Tibial artery (tissue), 4 donors: ENCODE measurements around the gene POLN.

ENCODE experiments used
- DNase-seq, 2 donors: peaks; one replicate each; pipeline ENCODE4 v3.0.0-alpha.2; 2019
- H3K27ac ChIP-seq, 2 donors: fragments of 200-600 bp; sonication (generic) in 1 of 2; 1 replicate in 1 of 2; 2 replicates in 1 of 2; pipeline ENCODE4 v1.5.1; 2018 to 2019; ENCODE audit warnings: mild to moderate bottlenecking in 1 of 2
- H3K27me3 ChIP-seq, 2 donors: fragments of 200-600 bp; sonication (generic) in 1 of 2; one replicate each; pipeline versions ENCODE4 v1.5.1 to v1.6.0; 2016 to 2019
- H3K36me3 ChIP-seq, 3 donors: fragments of 200-600 bp; sonication (generic) in 2 of 3; one replicate each; pipeline ENCODE4 v1.5.1; 2016 to 2019; ENCODE audit warnings: mild to moderate bottlenecking in 2 of 3
- H3K4me1 ChIP-seq, 4 donors: fragments of 200-600 bp; sonication (generic) in 2 of 4; 1 replicate in 3 of 4; 2 replicates in 1 of 4; pipeline ENCODE4 v1.5.1; 2016 to 2019
- H3K4me3 ChIP-seq, 2 donors: fragments of 200-600 bp; sonication (generic) in 1 of 2; 1 replicate in 1 of 2; 2 replicates in 1 of 2; pipeline ENCODE4 v1.5.1; 2018 to 2019; ENCODE audit warnings: mild to moderate bottlenecking in 2 of 2
- H3K9me3 ChIP-seq, 3 donors: fragments of 200-600 bp; sonication (generic) in 1 of 3; one replicate each; pipeline ENCODE4 v1.5.1; 2016 to 2019
- intact Hi-C: fragments of 100-400 bp; cut with DNase I; formaldehyde crosslinking; loops from one replicate; pipeline ENCODE4 v1.15.0; 2023; ENCODE audit warnings: low total_unique reads
- TF ChIP-seq, protein P1 (sequence below), 2 experiments: fragments of 200-600 bp in 1 of 2; fragments of 450-650 bp in 1 of 2; IDR thresholded peaks; one replicate each; pipeline ENCODE4 v1.5.1; 2017 to 2019; ENCODE audit warnings: antibody characterized with exemption in 2 of 2, mild to moderate bottlenecking in 1 of 2, moderate library complexity in 1 of 2

POLN gene

DNA sequence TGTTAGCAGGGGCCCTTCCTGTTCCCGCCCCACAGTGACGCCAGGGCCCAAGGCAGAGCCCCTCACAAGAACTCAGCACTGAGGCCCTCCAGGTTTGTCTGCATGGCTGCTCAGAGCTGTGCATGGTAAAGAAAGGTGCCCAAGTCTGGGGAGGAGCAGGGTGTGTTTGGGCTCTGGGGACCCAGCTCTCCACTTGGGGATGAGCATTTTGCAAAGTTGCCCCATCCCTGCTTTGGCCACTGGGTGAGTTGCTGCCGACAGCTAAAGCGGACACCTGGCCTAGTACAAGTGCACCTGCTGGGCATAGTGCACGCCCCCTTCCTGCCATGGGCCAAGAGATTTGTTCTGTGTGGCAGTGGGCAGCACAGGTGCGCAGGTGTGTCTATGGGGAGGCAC is 22.0 kb upstream of the POLN start:
- H3K27me3 ChIP-seq: peaks cover 0 to 3% of the 10 kb centered on the region in 2 donors

DNA sequence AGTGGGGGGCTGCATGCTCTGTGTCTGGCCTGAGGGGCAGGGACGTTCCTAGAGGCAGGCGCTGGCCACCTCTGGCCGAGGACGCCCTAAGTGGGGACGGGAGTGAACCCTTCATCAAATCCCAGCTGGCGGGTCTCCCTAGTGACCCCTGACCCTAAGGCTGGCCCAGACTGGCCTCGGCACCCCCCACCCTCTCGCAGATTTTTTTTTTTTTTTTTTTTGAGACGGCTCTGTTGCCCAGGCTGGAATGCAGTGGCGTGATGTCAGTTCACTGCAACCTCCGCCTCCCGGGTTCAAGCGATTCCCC is 21.0 kb upstream of the POLN start:
- Histone ChIP-seq H3K4me1 (peaks cover 3 to 72% (median 51%) of the 10 kb centered on the region in 4 donors), H3K27ac (peak overlapping the region; percentile 92 to 94), H3K36me3 (peaks cover 0 to 4% (median 4%) of the 10 kb centered on the region in 3 donors), H3K27me3 (peaks cover 0 to 3% of the 10 kb centered on the region in 2 donors), H3K9me3 (no peaks in the 10 kb centered on the region), H3K4me3 (peak overlapping the region; percentile 57 to 74)
- DNase-seq: no peak
- intact Hi-C loops: loop anchor here (10.0 kb wide), 1 partner anchor 258 kb away; the partner anchor contains the start of gene NELFA
- TF ChIP-seq, protein P1, sequence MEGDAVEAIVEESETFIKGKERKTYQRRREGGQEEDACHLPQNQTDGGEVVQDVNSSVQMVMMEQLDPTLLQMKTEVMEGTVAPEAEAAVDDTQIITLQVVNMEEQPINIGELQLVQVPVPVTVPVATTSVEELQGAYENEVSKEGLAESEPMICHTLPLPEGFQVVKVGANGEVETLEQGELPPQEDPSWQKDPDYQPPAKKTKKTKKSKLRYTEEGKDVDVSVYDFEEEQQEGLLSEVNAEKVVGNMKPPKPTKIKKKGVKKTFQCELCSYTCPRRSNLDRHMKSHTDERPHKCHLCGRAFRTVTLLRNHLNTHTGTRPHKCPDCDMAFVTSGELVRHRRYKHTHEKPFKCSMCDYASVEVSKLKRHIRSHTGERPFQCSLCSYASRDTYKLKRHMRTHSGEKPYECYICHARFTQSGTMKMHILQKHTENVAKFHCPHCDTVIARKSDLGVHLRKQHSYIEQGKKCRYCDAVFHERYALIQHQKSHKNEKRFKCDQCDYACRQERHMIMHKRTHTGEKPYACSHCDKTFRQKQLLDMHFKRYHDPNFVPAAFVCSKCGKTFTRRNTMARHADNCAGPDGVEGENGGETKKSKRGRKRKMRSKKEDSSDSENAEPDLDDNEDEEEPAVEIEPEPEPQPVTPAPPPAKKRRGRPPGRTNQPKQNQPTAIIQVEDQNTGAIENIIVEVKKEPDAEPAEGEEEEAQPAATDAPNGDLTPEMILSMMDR (IDR thresholded peaks at IDR 0.05): no peak

More for the DNA sequence above, 22.0 kb upstream of the POLN start:
- Histone ChIP-seq H3K27ac (no peak overlapping the region), H3K9me3 (no peaks in the 10 kb centered on the region), H3K4me1 (peaks cover 3 to 62% (median 41%) of the 10 kb centered on the region in 4 donors), H3K4me3 (no peak overlapping the region), H3K36me3 (peaks cover 0 to under 1% (median 0%) of the 10 kb centered on the region in 3 donors)
- peak in 1 of 2 donors; percentile 66 for DNase-seq
- intact Hi-C loops: loop anchor here (10.0 kb wide), 1 partner anchor 259 kb away; the partner anchor contains the start of gene NELFA
- TF ChIP-seq, protein P1 (IDR thresholded peaks at IDR 0.05): no peak

DNA sequence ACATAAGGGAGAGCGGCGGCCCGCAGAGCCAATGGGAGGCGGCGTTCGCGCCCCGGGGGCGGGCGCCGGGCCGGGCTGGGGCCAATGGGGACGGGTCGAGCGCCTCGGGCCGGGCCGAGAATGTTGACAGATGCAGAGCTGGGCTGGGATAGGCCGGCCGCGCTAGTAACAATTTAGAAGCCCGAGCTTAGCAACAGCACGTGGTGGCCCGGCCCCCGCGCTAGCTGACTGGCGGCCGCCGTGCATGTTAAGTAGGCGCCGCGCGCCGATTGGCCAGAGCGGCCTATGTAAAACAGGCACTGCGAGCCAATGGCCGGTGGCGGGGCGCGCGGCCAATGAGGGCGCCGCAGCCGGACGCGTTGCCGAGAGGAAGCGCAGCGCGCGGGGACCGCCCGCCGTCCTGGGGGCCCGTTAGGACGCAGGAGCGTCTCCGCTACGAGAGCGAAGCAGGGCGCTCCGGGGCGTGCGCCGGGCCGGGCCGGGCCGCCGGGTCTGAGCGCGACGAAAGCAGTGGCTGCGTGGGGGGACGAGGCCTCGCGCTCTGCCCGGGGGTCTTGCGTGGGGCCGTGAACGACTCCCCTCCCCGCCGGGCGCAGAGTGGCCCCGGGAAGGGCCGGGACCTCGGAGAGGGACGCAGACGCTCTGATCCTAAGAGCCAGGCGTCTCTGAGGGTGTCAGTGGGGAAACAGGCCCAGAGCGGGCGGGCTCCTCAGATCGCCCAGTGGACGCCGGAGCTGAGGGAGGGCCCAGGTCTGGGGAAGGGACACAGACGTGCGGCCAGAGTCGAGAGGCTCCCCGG is 20.4 kb upstream of the POLN start:
- H3K4me3 ChIP-seq: peak overlapping the region; percentile 93 to 95
- TF ChIP-seq, protein P1 (IDR thresholded peaks at IDR 0.05): peak in 1 of 2 experiments; percentile 8
- intact Hi-C loops: loop anchor here (10.0 kb wide), 1 partner anchor 258 kb away; the partner anchor contains the start of gene NELFA
- no peaks in the 10 kb centered on the region for H3K9me3 ChIP-seq
- peaks cover 0 to 3% of the 10 kb centered on the region in 2 donors for H3K27me3 ChIP-seq
- peak overlapping the region; percentile 92 to 95 for H3K27ac ChIP-seq
- peak; percentile 100 for DNase-seq
- peaks cover 3 to 74% (median 56%) of the 10 kb centered on the region in 4 donors for H3K4me1 ChIP-seq
- peaks cover 0 to 9% (median 4%) of the 10 kb centered on the region in 3 donors for H3K36me3 ChIP-seq

DNA sequence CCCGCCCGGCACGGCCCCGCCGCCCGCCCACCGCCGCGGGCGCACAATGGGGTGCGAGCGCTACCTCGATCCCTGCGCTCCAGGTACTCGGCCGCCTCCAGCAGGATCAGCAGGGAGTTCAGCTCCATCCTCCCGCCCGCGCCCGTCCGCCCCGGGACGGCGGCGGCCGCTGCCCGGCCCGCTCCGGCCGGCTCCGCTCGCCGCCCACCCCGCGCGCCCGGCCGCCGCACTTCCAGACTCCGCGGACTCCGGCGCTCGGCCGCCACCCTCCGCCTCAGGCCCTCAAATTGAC is 19.9 kb upstream of the POLN start, which contains the start of gene MXD4:
MXD4 (minus strand) TSS at position 257 of the 292 bp plus-strand sequence; CDS start at position 128, 129 bp downstream.
- Histone ChIP-seq H3K27me3 (peaks cover 0 to 3% of the 10 kb centered on the region in 2 donors), H3K4me1 (peaks cover 3 to 75% (median 60%) of the 10 kb centered on the region in 4 donors), H3K36me3 (peaks cover 0 to 9% (median 4%) of the 10 kb centered on the region in 3 donors), H3K9me3 (no peaks in the 10 kb centered on the region), H3K27ac (peak within 1 kb of the TSS; percentile 95 to 96), H3K4me3 (peak within 1 kb of the TSS; percentile 93 to 95)
- intact Hi-C loops: loop anchor here (10.0 kb wide), 1 partner anchor 257 kb away; the partner anchor contains the start of gene NELFA
- TF ChIP-seq, protein P1 (IDR thresholded peaks at IDR 0.05): no peak
- DNase-seq: no peak

GRCh38 chr4:2261110-2261852 is 19.4 kb upstream of the POLN start:
- TF ChIP-seq, protein P1 (IDR thresholded peaks at IDR 0.05): no peak
- H3K36me3 ChIP-seq: peaks cover 0 to 9% (median 4%) of the 10 kb centered on the region in 3 donors
- H3K4me1 ChIP-seq: peaks cover 3 to 76% (median 61%) of the 10 kb centered on the region in 4 donors
- intact Hi-C loops: loop anchor here (10.0 kb wide), 1 partner anchor 256 kb away; the partner anchor contains the start of gene NELFA
- DNase-seq: peak; percentile 36 to 79
- peak overlapping the region; percentile 93 to 95 for H3K4me3 ChIP-seq
- peaks cover 0 to 3% of the 10 kb centered on the region in 2 donors for H3K27me3 ChIP-seq
- no peaks in the 10 kb centered on the region for H3K9me3 ChIP-seq
- H3K27ac ChIP-seq: peak overlapping the region; percentile 95 to 96
